Measurements from ENCODE around the gene CRYBB3. TPM values are rescaled to one million over a fixed set of nuclear protein-coding genes. Genes with fewer than 3 reads are reported as not detected.
"Not testable (repeated sequence)": the region's sequence is repeated elsewhere in the genome, so short reads cannot be mapped to it uniquely, and the experiment has no call there.

CRYBB3 gene
- total and polyA plus RNA-seq, 2 of the 4 experiments (the other 2 are of a cell fraction) = not detected

- H4K8ac ChIP-seq (ENCODE audit: low read depth in 2 of 2, low read length in 2 of 2); dilution Hi-C loops (cut with HindIII; ENCODE audit: low sequenced_read_pairs, unreplicated experiment); H2AK9ac ChIP-seq (replicated peaks; ENCODE audit: low read depth, low read length, poor library complexity); H3K14ac ChIP-seq (replicated peaks; ENCODE audit: low read depth, low read length); H3K9me1 ChIP-seq (ENCODE audit: insufficient read depth, low read length); POLR2A ChIA-PET (ENCODE audit: unreplicated experiment); H3K4ac ChIP-seq (ENCODE audit: low read depth, low read length); H3K36me3 ChIP-seq (ENCODE audit: control insufficient read depth, insufficient read depth, low read length); H3K56ac ChIP-seq (ENCODE audit: extremely low read depth, insufficient read depth, low read length); H4K5ac ChIP-seq (ENCODE audit: low read depth, low read length); BruUV-seq (replicated peaks); H4K91ac ChIP-seq (ENCODE audit: insufficient read depth, low read depth, low read length); H3K79me1 ChIP-seq (ENCODE audit: low read depth in 1 of 2, low read length in 2 of 2); H3K4me1 ChIP-seq (ENCODE audit: control insufficient read depth, insufficient read depth, low read length); H2BK15ac ChIP-seq (ENCODE audit: low read depth, low read length); H3K18ac ChIP-seq (ENCODE audit: low read depth, low read length); in situ Hi-C loops (cut with MboI; ENCODE audit: low sequenced_read_pairs); H3K27me3 ChIP-seq (ENCODE audit: control insufficient read depth, insufficient read depth, low read length); H2BK120ac ChIP-seq (ENCODE audit: low read depth, low read length); intact Hi-C loops (cut with micrococcal nuclease); H3K4me3 ChIP-seq (ENCODE audit: insufficient read depth, low read depth, low read length); DNase-seq; H2BK20ac ChIP-seq (ENCODE audit: low read depth, low read length); H2AK5ac ChIP-seq (ENCODE audit: low read depth, low read length); H2BK5ac ChIP-seq (ENCODE audit: low read depth, low read length, poor library complexity, severe bottlenecking); H3K27ac ChIP-seq (ENCODE audit: insufficient read depth, low read length); CTCF ChIA-PET; H2AFZ ChIP-seq (replicated peaks; ENCODE audit: low read length, poor library complexity); H3K23ac ChIP-seq (ENCODE audit: low read depth, low read length); ATAC-seq (ENCODE audit: low read depth); H3K9ac ChIP-seq (ENCODE audit: low read depth, low read length); H3K4me2 ChIP-seq (ENCODE audit: low read depth, low read length); H4K20me1 ChIP-seq (ENCODE audit: insufficient read depth, low read length); H3K9me3 ChIP-seq (ENCODE audit: control insufficient read depth, insufficient read depth, low read length): not testable (repeated sequence)
- WGBS, 2 experiments (ENCODE audit: extremely low coverage in 2 of 2, insufficient read length in 1 of 2) = no CpG with 5 or more reads among the region's 9 CpGs
These were observed 38.4 kb downstream of the CRYBB3 start for GRCh38 chr22:25238058-25238457.

- H3K18ac ChIP-seq (ENCODE audit: low read depth, low read length); H2BK120ac ChIP-seq (ENCODE audit: low read depth, low read length); in situ Hi-C loops (cut with MboI; ENCODE audit: low sequenced_read_pairs); H2AK5ac ChIP-seq (ENCODE audit: low read depth, low read length); intact Hi-C loops (cut with micrococcal nuclease); CTCF ChIA-PET; H3K23ac ChIP-seq (ENCODE audit: low read depth, low read length); H2BK15ac ChIP-seq (ENCODE audit: low read depth, low read length); dilution Hi-C loops (cut with HindIII; ENCODE audit: low sequenced_read_pairs, unreplicated experiment); H3K4me2 ChIP-seq (ENCODE audit: low read depth, low read length); H3K36me3 ChIP-seq (ENCODE audit: control insufficient read depth, insufficient read depth, low read length); H3K56ac ChIP-seq (ENCODE audit: extremely low read depth, insufficient read depth, low read length); H3K9me1 ChIP-seq (ENCODE audit: insufficient read depth, low read length); H4K20me1 ChIP-seq (ENCODE audit: insufficient read depth, low read length); H3K14ac ChIP-seq (replicated peaks; ENCODE audit: low read depth, low read length); H3K9me3 ChIP-seq (ENCODE audit: control insufficient read depth, insufficient read depth, low read length); H3K79me1 ChIP-seq (ENCODE audit: low read depth in 1 of 2, low read length in 2 of 2); H4K5ac ChIP-seq (ENCODE audit: low read depth, low read length); H3K27ac ChIP-seq (ENCODE audit: insufficient read depth, low read length); ATAC-seq (ENCODE audit: low read depth); H3K27me3 ChIP-seq (ENCODE audit: control insufficient read depth, insufficient read depth, low read length); H3K4me1 ChIP-seq (ENCODE audit: control insufficient read depth, insufficient read depth, low read length); H4K91ac ChIP-seq (ENCODE audit: insufficient read depth, low read depth, low read length); POLR2A ChIA-PET (ENCODE audit: unreplicated experiment); H2AK9ac ChIP-seq (replicated peaks; ENCODE audit: low read depth, low read length, poor library complexity); H2AFZ ChIP-seq (replicated peaks; ENCODE audit: low read length, poor library complexity); DNase-seq; BruUV-seq (replicated peaks); H3K4me3 ChIP-seq (ENCODE audit: insufficient read depth, low read depth, low read length); H4K8ac ChIP-seq (ENCODE audit: low read depth in 2 of 2, low read length in 2 of 2); H3K4ac ChIP-seq (ENCODE audit: low read depth, low read length); H2BK20ac ChIP-seq (ENCODE audit: low read depth, low read length); H2BK5ac ChIP-seq (ENCODE audit: low read depth, low read length, poor library complexity, severe bottlenecking); H3K9ac ChIP-seq (ENCODE audit: low read depth, low read length): not testable (repeated sequence)
- WGBS, 2 experiments (ENCODE audit: extremely low coverage in 2 of 2, insufficient read length in 1 of 2) = no CpG with 5 or more reads among the region's 1 CpG
These were observed 55.5 kb downstream of the CRYBB3 start for GRCh38 chr22:25255169-25255568.
